Mucosa of rectum (tissue), 2 donors: ENCODE measurements around the gene POLR1A.

ENCODE experiments used
- H3K27ac ChIP-seq, 2 donors: one replicate each; pipeline ENCODE4 v1.7.0; 2013; ENCODE audit warnings: inconsistent platforms in 2 of 2, low read depth in 2 of 2, low read length in 2 of 2
- H3K27me3 ChIP-seq, 2 donors: one replicate each; pipeline ENCODE4 v1.7.0; 2013; ENCODE audit warnings: low read length in 2 of 2; ENCODE audit not compliant: control insufficient read depth in 2 of 2, insufficient read depth in 2 of 2
- H3K36me3 ChIP-seq, 2 donors: one replicate each; pipeline ENCODE4 v1.7.0; 2013; ENCODE audit warnings: low read length in 2 of 2; ENCODE audit not compliant: control insufficient read depth in 2 of 2, insufficient read depth in 2 of 2
- H3K4me1 ChIP-seq, 2 donors: one replicate each; pipeline ENCODE4 v1.7.0; 2013; ENCODE audit warnings: low read length in 2 of 2, mild to moderate bottlenecking in 1 of 2; ENCODE audit not compliant: control insufficient read depth in 2 of 2, insufficient read depth in 2 of 2
- H3K4me3 ChIP-seq, 2 donors: one replicate each; pipeline ENCODE4 v1.7.0; 2013; ENCODE audit warnings: low read length in 2 of 2
- H3K9ac ChIP-seq, 2 donors: one replicate each; pipeline ENCODE4 v1.7.0; 2013; ENCODE audit warnings: low read length in 2 of 2, low read depth in 1 of 2, mild to moderate bottlenecking in 1 of 2
- H3K9me3 ChIP-seq, 2 donors: one replicate each; pipeline ENCODE4 v1.7.0; 2013; ENCODE audit warnings: low read length in 2 of 2; ENCODE audit not compliant: control insufficient read depth in 2 of 2
- donor health status: healthy.
- donor health status: Normal muscosa, but diverticular disease.

The POLR1A gene

DNA sequence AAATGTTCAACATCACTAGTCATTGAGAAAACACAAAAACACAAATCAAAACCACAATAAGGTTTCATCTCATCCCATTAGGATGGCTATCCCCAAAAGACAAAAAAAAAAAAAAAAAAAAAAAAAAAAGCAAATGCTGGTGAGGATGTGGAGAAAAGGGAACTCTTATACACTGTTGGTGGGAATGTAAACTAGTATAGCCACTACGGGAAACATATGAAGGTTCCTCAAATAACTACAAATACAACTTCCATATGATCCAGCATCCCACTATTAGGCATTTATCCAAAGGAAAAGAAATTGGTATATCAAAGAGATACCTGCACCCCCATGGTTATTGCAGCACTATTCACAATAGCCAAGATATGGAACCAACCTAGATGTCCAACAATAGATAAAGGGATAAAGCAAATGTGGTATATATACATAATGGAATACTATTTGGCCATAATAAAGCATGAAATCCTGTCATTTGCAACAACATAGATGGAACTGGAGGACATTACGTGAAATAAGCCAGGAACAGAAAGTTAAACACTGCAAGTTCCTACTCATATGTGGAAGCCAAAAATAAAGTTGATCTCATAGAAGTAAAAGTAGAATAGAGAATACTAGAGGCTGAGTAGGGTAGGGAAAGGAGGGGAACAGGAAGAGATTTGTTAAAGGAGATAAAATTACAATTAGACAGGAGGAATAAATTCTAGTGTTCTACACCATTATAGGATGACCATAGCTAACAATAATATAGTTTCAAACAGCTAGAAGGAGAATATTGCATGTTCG, 8.4 kb downstream of the POLR1A start:
- no peak overlapping the region for H3K27ac ChIP-seq
- peaks cover 29 to 47% of the 10 kb centered on the region in 2 donors for H3K36me3 ChIP-seq
- H3K27me3 ChIP-seq, result no peaks in the 10 kb centered on the region
- no peaks in the 10 kb centered on the region for H3K4me1 ChIP-seq
- no peaks in the 10 kb centered on the region for H3K9me3 ChIP-seq
- no peak overlapping the region for H3K4me3 ChIP-seq
- H3K9ac ChIP-seq, result no peak overlapping the region

DNA sequence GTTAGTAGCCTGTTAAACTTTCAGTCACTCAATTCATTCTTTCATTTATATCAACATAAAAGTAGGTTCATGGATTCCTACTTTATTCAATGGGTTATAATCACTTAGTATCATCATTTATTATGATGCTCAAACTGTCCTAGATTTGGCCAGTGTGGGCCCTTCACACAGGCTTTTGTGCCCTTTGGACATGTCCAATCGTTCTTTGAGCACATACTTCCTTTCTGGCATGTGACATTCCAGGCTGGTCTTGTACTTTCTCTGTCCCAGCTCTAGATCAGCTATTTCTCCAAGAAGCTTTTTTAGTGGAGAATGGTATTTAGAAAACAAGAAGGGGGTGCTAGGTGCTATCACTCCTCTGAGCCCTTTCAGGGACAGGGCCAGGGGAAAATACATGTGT, 11.5 kb downstream of the POLR1A start:
- Histone ChIP-seq H3K9ac (no peak overlapping the region), H3K9me3 (no peaks in the 10 kb centered on the region), H3K4me3 (no peak overlapping the region), H3K4me1 (no peaks in the 10 kb centered on the region), H3K27me3 (no peaks in the 10 kb centered on the region), H3K36me3 (peaks cover 36 to 52% of the 10 kb centered on the region in 2 donors), H3K27ac (no peak overlapping the region)

- no peaks in the 10 kb centered on the region for H3K4me1 ChIP-seq
- H3K36me3 ChIP-seq, result peaks cover 35 to 49% of the 10 kb centered on the region in 2 donors
- no peaks in the 10 kb centered on the region for H3K9me3 ChIP-seq
- H3K9ac ChIP-seq, result no peak overlapping the region
- no peaks in the 10 kb centered on the region for H3K27me3 ChIP-seq
- no peak overlapping the region for H3K4me3 ChIP-seq
- H3K27ac ChIP-seq, result no peak overlapping the region
Observed at GRCh38 chr2:86087936-86088850, 17.5 kb downstream of the POLR1A start.

DNA sequence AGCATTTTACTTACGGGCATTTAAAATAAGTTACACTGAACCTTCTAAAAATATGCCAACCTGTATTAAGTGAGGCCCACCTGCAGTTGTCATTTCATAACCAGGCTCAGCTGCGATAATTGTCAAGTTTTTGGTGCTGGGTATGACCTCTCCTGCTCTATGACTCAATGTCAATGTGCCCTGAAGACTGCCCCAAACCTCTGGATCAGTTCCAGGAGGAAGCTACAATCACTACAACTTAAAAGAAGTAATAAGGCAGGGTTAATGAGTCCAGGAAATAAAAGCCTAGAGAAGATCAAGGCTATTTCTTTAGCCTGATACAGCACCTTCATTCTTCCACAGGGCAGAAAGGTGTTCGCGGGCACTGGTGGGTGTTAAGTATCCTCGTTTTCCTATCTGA, 22.9 kb downstream of the POLR1A start:
- Histone ChIP-seq H3K27ac (no peak overlapping the region), H3K36me3 (peaks cover 23 to 39% of the 10 kb centered on the region in 2 donors), H3K9ac (no peak overlapping the region), H3K9me3 (no peaks in the 10 kb centered on the region), H3K4me3 (no peak overlapping the region), H3K27me3 (no peaks in the 10 kb centered on the region), H3K4me1 (peaks cover 12 to 15% of the 10 kb centered on the region in 2 donors)

- no peak overlapping the region for H3K27ac ChIP-seq
Observed at GRCh38 chr2:86081724-86082123, 24.0 kb downstream of the POLR1A start.

DNA sequence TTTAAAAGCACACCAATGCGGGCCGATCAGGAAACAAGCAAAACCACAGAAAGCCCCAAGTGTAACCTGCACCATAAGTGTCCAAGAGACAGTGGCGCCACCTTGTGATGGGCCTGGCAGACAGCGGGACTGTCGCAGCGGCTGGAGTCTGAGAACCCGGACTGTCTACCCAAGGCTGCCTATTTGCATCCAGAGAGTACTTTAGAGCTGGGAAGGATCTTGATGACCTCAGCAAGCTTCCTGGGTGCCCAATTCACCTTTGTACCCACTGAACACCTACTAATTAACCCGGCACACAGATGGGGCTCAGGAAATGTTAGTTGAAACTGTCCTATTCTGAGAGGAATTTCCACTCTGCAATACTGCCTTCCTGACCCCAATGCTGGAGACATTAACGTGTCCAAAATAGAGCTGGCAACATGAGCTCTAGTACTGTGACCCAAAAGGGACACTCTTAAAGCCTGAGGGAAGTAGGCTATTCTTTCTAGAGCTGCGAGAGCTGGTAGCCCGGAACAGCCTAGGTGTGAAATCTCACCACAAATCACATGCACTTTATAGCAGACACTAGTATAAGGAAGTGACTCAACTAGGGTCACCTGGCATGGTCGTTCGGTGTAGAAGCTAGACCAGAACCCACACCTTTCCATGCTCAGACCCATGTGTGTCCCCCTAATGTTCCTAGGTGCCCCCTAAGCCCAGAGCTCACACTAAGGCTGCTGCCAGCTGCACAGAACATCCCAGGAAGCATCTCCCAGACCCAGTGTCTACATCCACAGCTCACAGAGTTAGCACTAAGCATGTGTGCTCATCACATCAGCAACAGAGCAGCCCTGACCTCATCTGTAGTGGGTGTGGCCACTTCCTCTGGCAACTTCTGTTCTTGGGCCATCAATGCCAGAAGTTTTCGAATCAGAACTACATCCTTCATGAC, 25.4 kb downstream of the POLR1A start:
- Histone ChIP-seq H3K4me1 (peaks cover 12 to 15% of the 10 kb centered on the region in 2 donors), H3K9ac (no peak overlapping the region)

More at GRCh38 chr2:86081724-86082123, 24.0 kb downstream of the POLR1A start:
- H3K4me3 ChIP-seq, result no peak overlapping the region
- H3K27me3 ChIP-seq, result no peaks in the 10 kb centered on the region
- no peak overlapping the region for H3K9ac ChIP-seq
- no peaks in the 10 kb centered on the region for H3K9me3 ChIP-seq
- peaks cover 30 to 43% of the 10 kb centered on the region in 2 donors for H3K36me3 ChIP-seq
- H3K4me1 ChIP-seq, result peaks cover 12 to 15% of the 10 kb centered on the region in 2 donors

GRCh38 chr2:86078774-86079545, 26.7 kb downstream of the POLR1A start:
- Histone ChIP-seq H3K4me3 (no peak overlapping the region), H3K4me1 (peaks cover 12 to 15% of the 10 kb centered on the region in 2 donors), H3K27me3 (no peaks in the 10 kb centered on the region), H3K27ac (no peak overlapping the region), H3K9me3 (no peaks in the 10 kb centered on the region), H3K36me3 (peaks cover 33 to 51% of the 10 kb centered on the region in 2 donors), H3K9ac (no peak overlapping the region)

More for the DNA sequence above, 25.4 kb downstream of the POLR1A start:
- H3K9me3 ChIP-seq, result no peaks in the 10 kb centered on the region
- H3K27me3 ChIP-seq, result no peaks in the 10 kb centered on the region
- H3K36me3 ChIP-seq, result peaks cover 22 to 39% of the 10 kb centered on the region in 2 donors
- peak overlapping the region in 1 of 2 donors; percentile 69 for H3K27ac ChIP-seq
- no peak overlapping the region for H3K4me3 ChIP-seq

DNA sequence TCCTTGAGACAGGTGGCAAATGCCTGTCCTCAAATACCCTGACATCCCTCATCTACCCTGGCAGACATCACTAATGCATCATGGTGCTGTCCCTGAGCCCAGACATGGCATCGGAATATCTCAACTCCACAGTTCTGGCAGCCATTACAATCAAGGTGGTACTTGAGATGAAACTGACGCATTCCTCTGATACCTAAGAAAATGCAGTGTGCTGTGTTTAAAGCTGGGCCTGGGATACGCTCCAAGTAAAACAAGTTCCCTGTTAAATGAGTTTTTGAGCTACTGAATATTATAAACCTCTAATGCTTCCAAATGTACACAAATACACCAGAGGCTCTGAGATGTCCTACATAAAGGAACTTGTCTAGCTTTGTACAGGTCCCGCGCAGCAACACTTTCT, 29.8 kb downstream of the POLR1A start:
- Histone ChIP-seq H3K9me3 (no peaks in the 10 kb centered on the region), H3K4me3 (no peak overlapping the region), H3K36me3 (peaks cover 45 to 56% of the 10 kb centered on the region in 2 donors), H3K4me1 (peaks cover 12 to 19% of the 10 kb centered on the region in 2 donors), H3K27ac (no peak overlapping the region), H3K27me3 (no peaks in the 10 kb centered on the region), H3K9ac (no peak overlapping the region)

DNA sequence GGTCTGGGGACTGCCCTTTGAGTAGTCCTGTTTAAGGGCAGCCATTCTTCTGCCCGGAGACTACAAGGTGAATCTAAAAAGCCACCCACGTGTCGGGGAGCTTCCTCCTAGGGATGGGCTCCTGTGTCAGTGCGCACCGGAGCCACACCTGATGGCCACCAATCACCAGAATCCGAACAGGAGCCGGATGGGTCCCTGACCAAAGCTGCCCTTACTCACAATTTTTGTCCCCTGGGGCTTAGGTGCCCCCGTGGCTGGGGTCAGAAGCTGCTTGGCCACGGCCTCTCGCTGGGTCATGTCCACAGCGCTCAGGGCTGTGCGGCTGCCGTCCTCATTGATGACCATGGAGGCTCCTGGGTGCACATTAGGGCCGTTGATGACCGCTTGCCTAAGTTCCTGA, 30.9 kb downstream of the POLR1A start:
- H3K27me3 ChIP-seq, result no peaks in the 10 kb centered on the region
- H3K36me3 ChIP-seq, result peaks cover 43 to 56% of the 10 kb centered on the region in 2 donors
- no peak overlapping the region for H3K4me3 ChIP-seq
- no peak overlapping the region for H3K9ac ChIP-seq
- no peaks in the 10 kb centered on the region for H3K9me3 ChIP-seq
- peaks cover 4 to 10% of the 10 kb centered on the region in 2 donors for H3K4me1 ChIP-seq
- no peak overlapping the region for H3K27ac ChIP-seq
